HepG2 (cell line): Measurements from ENCODE around the gene STKLD1. TPM values are rescaled to one million over a fixed set of nuclear protein-coding genes. Genes with fewer than 3 reads are reported as not detected.

Experiments used
- ATAC-seq: fragments of 200-7000 bp; cut with Tn5 transposase; 3 replicates; pipeline ENCODE4 v1.9.1; 2020; ENCODE audit warnings: mild to moderate bottlenecking, moderate library complexity
- BruUV-seq: library from RNA; stranded (reverse); fragments of 400-500 nt; replicated peaks from 2 replicates; lab custom pipeline; 2021; lab: Mats Ljungman, UMichigan
- CTCF ChIA-PET: fragments of 300-600 bp; formaldehyde crosslinking; extraction: SDS; loops from one replicate; lab custom pipeline; 2021; ENCODE audit warnings: low total read pairs, inconsistent platforms, low intra/inter-chr PET ratio; lab: Yijun Ruan, JAX
- POLR2A ChIA-PET: fragments of 350-600 bp; sonication (Branson Sonifier 250); formaldehyde crosslinking; loops from one replicate; lab custom pipeline; 2020; ENCODE audit warnings: antibody characterized with exemption, inconsistent platforms; lab: Yijun Ruan, JAX
- DNase-seq: peaks from one replicate; pipeline ENCODE4 v3.0.0-alpha.2; 2015; ENCODE audit warnings: low spot score
- FAIRE-seq: peaks from 3 replicates; lab custom pipeline; 2011; peaks lifted over from hg19 to GRCh38; lab: Jason Lieb, UNC
- H2AFZ ChIP-seq: one replicate; pipeline ENCODE4 v1.6.1; 2011; ENCODE audit warnings: low read length, inconsistent platforms
- H3K27ac ChIP-seq: fragments of 300-600 bp; 3 replicates; pipeline ENCODE4 v1.8.0; 2011; ENCODE audit warnings: mixed run types, mild to moderate bottlenecking, mixed read lengths, low read length, inconsistent platforms; ENCODE audit not compliant: insufficient read depth; ENCODE audit errors: extremely low read length
- H3K27me3 ChIP-seq, 2 experiments: fragments of 200-600 bp in 1 of 2; 2 replicates in 1 of 2; 3 replicates in 1 of 2; pipeline versions ENCODE4 v1.6.0 to v1.8.0; 2011; ENCODE audit warnings: low read length in 2 of 2, mild to moderate bottlenecking in 2 of 2, moderate library complexity in 2 of 2, inconsistent platforms in 1 of 2; ENCODE audit not compliant: insufficient read depth in 2 of 2, control insufficient read depth in 1 of 2
- H3K36me3 ChIP-seq, 2 experiments: fragments of 200-600 bp in 1 of 2; replicated peaks in 1 of 2; 2 replicates in 1 of 2; 3 replicates in 1 of 2; pipeline versions ENCODE4 v1.5.1 to v1.8.0; 2011; ENCODE audit warnings: low read length in 2 of 2, inconsistent platforms in 1 of 2; ENCODE audit not compliant: insufficient read depth in 2 of 2, control insufficient read depth in 1 of 2
- H3K4me1 ChIP-seq: 2 replicates; pipeline ENCODE4 v1.5.1; 2012; ENCODE audit warnings: low read length, inconsistent platforms; ENCODE audit not compliant: insufficient read depth
- H3K4me2 ChIP-seq: 2 replicates; pipeline ENCODE4 v1.6.0; 2011; ENCODE audit warnings: low read depth, low read length, inconsistent platforms
- H3K4me3 ChIP-seq, 3 experiments: fragments of 200-600 bp in 1 of 3; sonication (generic), shearing (Covaris generic) in 1 of 3; replicated peaks in 1 of 3; 2 replicates each; pipeline ENCODE4 v1.5.1; 2011 to 2016; ENCODE audit warnings: low read length in 3 of 3, inconsistent platforms in 2 of 3, low read depth in 2 of 3, mild to moderate bottlenecking in 2 of 3, control low read depth in 1 of 3, mixed read lengths in 1 of 3; ENCODE audit not compliant: insufficient read depth in 1 of 3
- H3K79me2 ChIP-seq: one replicate; pipeline ENCODE4 v1.6.1; 2011; ENCODE audit warnings: low read length, inconsistent platforms; ENCODE audit not compliant: insufficient read depth
- H3K9ac ChIP-seq: 2 replicates; pipeline ENCODE4 v1.6.0; 2011; ENCODE audit warnings: mild to moderate bottlenecking, low read depth, low read length, inconsistent platforms; ENCODE audit not compliant: insufficient read depth
- H3K9me3 ChIP-seq: 2 replicates; pipeline ENCODE4 v1.5.1; 2012; ENCODE audit warnings: mild to moderate bottlenecking, low read length
- H4K20me1 ChIP-seq: 2 replicates; pipeline ENCODE4 v1.6.0; 2011; ENCODE audit warnings: inconsistent platforms, mild to moderate bottlenecking, low read length, moderate library complexity; ENCODE audit not compliant: insufficient read depth
- ATF7 ChIP-seq, 2 experiments: fragments of 450-650 bp in 1 of 2; sonication (generic) in 1 of 2; formaldehyde crosslinking in 1 of 2; IDR thresholded peaks; 2 replicates each; pipeline versions ENCODE4 v1.4.0 to v1.6.1; 2016 to 2020; ENCODE audit warnings: antibody characterized with exemption in 1 of 2, mild to moderate bottlenecking in 1 of 2, missing genetic modification reagents in 1 of 2
- BRCA1 ChIP-seq: sonication (generic); formaldehyde crosslinking; IDR thresholded peaks from 2 replicates; pipeline ENCODE4 v1.4.0; 2020; ENCODE audit warnings: missing genetic modification reagents
- CEBPG ChIP-seq: IDR thresholded peaks from 2 replicates; pipeline ENCODE4 v1.6.1; 2016
- CREB1 ChIP-seq, 2 experiments: fragments of 450-650 bp in 1 of 2; IDR thresholded peaks; 2 replicates each; pipeline ENCODE4 v1.6.1; 2016 to 2017; ENCODE audit warnings: control low read depth in 1 of 2, mild to moderate bottlenecking in 1 of 2, missing compliant biosample characterization in 1 of 2, missing genetic modification characterization in 1 of 2
- DMAP1 ChIP-seq: IDR thresholded peaks from 2 replicates; pipeline ENCODE4 v1.6.1; 2016
- FOXK2 ChIP-seq: fragments of 450-650 bp; IDR thresholded peaks from 2 replicates; pipeline ENCODE4 v1.6.1; 2016
- GLMP ChIP-seq: sonication (generic); formaldehyde crosslinking; IDR thresholded peaks from 2 replicates; pipeline ENCODE4 v1.9.0; 2021; ENCODE audit warnings: missing genetic modification reagents, mild to moderate bottlenecking, borderline replicate concordance
- IKZF1 ChIP-seq: fragments of 450-650 bp; IDR thresholded peaks from 2 replicates; pipeline ENCODE4 v1.7.1; 2016
- NONO ChIP-seq, 2 experiments: fragments of 450-650 bp in 1 of 2; sonication (generic) in 1 of 2; formaldehyde crosslinking in 1 of 2; IDR thresholded peaks in 1 of 2; conservative IDR thresholded peaks in 1 of 2; 2 replicates each; pipeline versions ENCODE4 v1.6.1 to v1.8.0; 2017 to 2022; ENCODE audit warnings: mild to moderate bottlenecking in 1 of 2, missing genetic modification reagents in 1 of 2, moderate library complexity in 1 of 2
- STAT6 ChIP-seq: sonication (generic); formaldehyde crosslinking; IDR thresholded peaks from 2 replicates; pipeline ENCODE4 v1.4.0; 2020; ENCODE audit warnings: missing genetic modification reagents, mild to moderate bottlenecking, borderline replicate concordance
- TAF15 ChIP-seq: fragments of 200-400 bp; formaldehyde crosslinking; IDR thresholded peaks from one replicate; pipeline ENCODE4 v1.6.1; 2018; ENCODE audit warnings: mild to moderate bottlenecking, low read depth, low read length; ENCODE audit not compliant: poor library complexity, severe bottlenecking
- ZNF282 ChIP-seq: fragments of 450-650 bp; IDR thresholded peaks from 2 replicates; pipeline ENCODE4 v1.6.1; 2018; ENCODE audit not compliant: partially characterized antibody
- ZNF446 ChIP-seq: sonication (generic); formaldehyde crosslinking; IDR thresholded peaks from 2 replicates; pipeline ENCODE4 v1.5.0; 2020; ENCODE audit warnings: mild to moderate bottlenecking, missing genetic modification reagents
- WGBS: methylation state at CpG from one replicate; pipeline ENCODE4 v1.1.6; 2017; ENCODE audit warnings: low lambda C conversion rate; 5-methylcytosine and 5-hydroxymethylcytosine counted together
- in situ Hi-C: cut with HindIII; loops from 2 replicates; pipeline ENCODE4 v1.10.0; 2017; ENCODE audit warnings: low pct_unique_long_range_greater_than_20kb; ENCODE audit not compliant: extremely low pct_ligation_motif_present
- intact Hi-C: fragments of 100-400 bp; cut with micrococcal nuclease; formaldehyde crosslinking; loops from one replicate; pipeline ENCODE4 v1.10.0; 2022; ENCODE audit not compliant: unreplicated experiment
- polyA plus RNA-seq, 8 experiments: library from polyadenylated mRNA; depleted of rRNA in 3 of 8; stranded (reverse) in 7 of 8; unstranded in 1 of 8; fragments of >200 nt; fragmentation: Illumina TruSeq in 4 of 8; extraction: Trizol in 4 of 8; gene quantifications; 2 replicates each; pipeline versions ENCODE4 v1.2.1 to v1.2.3, GENCODE V29; 2011 to 2016; ENCODE audit warnings: low read depth in 4 of 8, missing spikeins in 1 of 8, mixed read lengths in 1 of 8; ENCODE audit not compliant: insufficient read depth in 1 of 8
- total RNA-seq, 5 experiments: library from RNA; depleted of rRNA; stranded (reverse); fragments of >200 nt; fragmentation: Illumina TruSeq; extraction: Trizol; gene quantifications; 2 replicates each; pipeline ENCODE4 v1.2.3, GENCODE V29; 2016; ENCODE audit warnings: low read depth in 1 of 5
- TF ChIP-seq, protein P1 (sequence below): sonication (generic); formaldehyde crosslinking; IDR thresholded peaks from 2 replicates; pipeline ENCODE4 v1.4.0; 2020; ENCODE audit warnings: mild to moderate bottlenecking, missing genetic modification reagents

STKLD1 gene
- total and polyA plus RNA-seq, 2 of the 13 experiments (the other 11 are each of a cell fraction or from before 2014, with no cell fraction given) = 1.5 to 2.2 TPM

DNA sequence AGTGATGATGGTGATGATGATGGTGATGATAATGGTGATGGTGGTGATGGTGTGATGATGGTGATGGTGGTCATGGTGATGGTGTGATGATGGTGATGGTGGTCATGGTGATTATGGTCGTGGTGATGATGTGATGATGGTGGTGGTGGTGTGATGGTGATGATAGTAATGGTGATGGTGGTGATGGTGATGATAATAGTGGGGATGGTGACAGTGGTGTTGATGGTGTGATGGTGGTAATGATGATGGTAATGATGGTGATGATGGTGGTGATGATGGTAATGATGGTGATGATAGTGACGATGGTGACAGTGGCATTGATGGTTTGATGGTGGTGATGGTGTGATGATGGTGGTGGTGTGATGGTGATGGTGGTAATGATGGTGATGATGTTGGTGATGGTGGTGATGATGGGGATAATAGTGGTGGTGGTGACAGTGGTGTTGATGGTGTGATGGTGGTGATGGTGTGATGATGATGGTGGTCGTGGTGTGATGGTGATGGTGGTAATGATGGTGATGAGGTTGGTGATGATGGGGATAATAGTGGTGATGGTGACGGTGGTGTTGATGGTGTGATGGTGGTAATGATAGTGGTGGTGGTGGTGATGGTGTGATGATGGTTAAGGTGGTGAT is 6.5 kb downstream of the STKLD1 start:
- in situ Hi-C loops (no loop called here), intact Hi-C loops (loop anchor here (1.0 kb wide), 1 partner anchor 9 kb away; no protein-coding TSS in a partner anchor)
- TF ChIP-seq STAT6 (CRISPR knock-in tag) (no peak), ZNF446 (CRISPR knock-in tag) (no peak), CREB1 (IDR thresholded peaks at IDR 0.05) (peak; percentile 92), CREB1 (CRISPR knock-in tag; IDR thresholded peaks at IDR 0.05) (no peak), IKZF1 (0 out of 2 replicates have a peak, but pooled peaks have one; percentile 56), ZNF282 (peak; percentile 8), BRCA1 (no peak), ATF7 (IDR thresholded peaks at IDR 0.05) (0 out of 2 replicates have a peak, but pooled peaks have one; percentile 3), ATF7 (CRISPR knock-in tag; IDR thresholded peaks at IDR 0.05) (no peak), DMAP1 (no peak), TAF15 (no peak), FOXK2 (peak; percentile 5; the same call in 1 of the 2 replicates), CEBPG (CRISPR knock-in tag) (no peak), GLMP (no peak), NONO (IDR thresholded peaks at IDR 0.05) (peak; percentile 12; the same call in 1 of the 2 replicates), NONO (CRISPR knock-in tag; conservative IDR thresholded peaks at IDR 0.05) (no peak)
- TF ChIP-seq, protein P1, sequence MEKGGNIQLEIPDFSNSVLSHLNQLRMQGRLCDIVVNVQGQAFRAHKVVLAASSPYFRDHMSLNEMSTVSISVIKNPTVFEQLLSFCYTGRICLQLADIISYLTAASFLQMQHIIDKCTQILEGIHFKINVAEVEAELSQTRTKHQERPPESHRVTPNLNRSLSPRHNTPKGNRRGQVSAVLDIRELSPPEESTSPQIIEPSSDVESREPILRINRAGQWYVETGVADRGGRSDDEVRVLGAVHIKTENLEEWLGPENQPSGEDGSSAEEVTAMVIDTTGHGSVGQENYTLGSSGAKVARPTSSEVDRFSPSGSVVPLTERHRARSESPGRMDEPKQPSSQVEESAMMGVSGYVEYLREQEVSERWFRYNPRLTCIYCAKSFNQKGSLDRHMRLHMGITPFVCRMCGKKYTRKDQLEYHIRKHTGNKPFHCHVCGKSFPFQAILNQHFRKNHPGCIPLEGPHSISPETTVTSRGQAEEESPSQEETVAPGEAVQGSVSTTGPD (CRISPR knock-in tag) = 0 out of 2 replicates have a peak, but pooled peaks have one; percentile 46
- ATAC-seq (no peak), DNase-seq (no peak), FAIRE-seq (no peak)
- ChIA-PET POLR2A (no interaction called here), CTCF (no interaction called here)
- H3K27ac ChIP-seq = no peak overlapping the region
- peaks cover 10% of the 10 kb centered on the region; the same call in 1 of the 2 replicates for H3K9me3 ChIP-seq
- no peaks in the 10 kb centered on the region for H4K20me1 ChIP-seq
- no peaks in the 10 kb centered on the region for H3K79me2 ChIP-seq
- H3K9ac ChIP-seq = no peak overlapping the region
- WGBS = 68% methylated on average over 4 of the region's 4 CpGs
- no peak overlapping the region for H2AFZ ChIP-seq
- no TSS peak for BruUV-seq
- peaks cover 65% of the 10 kb centered on the region for H3K4me1 ChIP-seq
- H3K27me3 ChIP-seq = no peaks in the 10 kb centered on the region
- H3K4me2 ChIP-seq = no peak overlapping the region
- no peaks in the 10 kb centered on the region for H3K36me3 ChIP-seq
- H3K4me3 ChIP-seq = no peak overlapping the region
